ENCODE data around the gene INTS2.

DNA sequence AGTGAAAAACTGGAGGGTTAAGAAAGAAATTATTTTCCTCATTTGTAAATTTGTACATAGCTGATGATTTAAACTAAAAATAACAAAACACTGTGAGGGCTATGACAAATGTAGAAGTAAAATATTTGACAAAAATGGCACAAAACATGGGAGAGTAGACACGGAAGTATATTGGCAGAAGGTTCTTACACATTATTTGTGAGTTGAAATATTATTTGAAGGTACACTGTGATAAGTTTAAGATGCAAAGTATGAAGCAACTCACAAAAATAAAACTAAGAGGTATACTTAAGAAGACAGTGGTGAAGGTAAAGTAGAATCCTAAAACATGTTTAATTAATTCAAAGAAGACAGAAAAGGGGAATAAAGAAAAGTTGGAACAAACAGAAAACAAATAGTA, 99.1 kb downstream of the INTS2 start:
- TF ChIP-seq POLR2A (IDR thresholded peaks at IDR 0.05), result no peak
- TF ChIP-seq, protein P1, sequence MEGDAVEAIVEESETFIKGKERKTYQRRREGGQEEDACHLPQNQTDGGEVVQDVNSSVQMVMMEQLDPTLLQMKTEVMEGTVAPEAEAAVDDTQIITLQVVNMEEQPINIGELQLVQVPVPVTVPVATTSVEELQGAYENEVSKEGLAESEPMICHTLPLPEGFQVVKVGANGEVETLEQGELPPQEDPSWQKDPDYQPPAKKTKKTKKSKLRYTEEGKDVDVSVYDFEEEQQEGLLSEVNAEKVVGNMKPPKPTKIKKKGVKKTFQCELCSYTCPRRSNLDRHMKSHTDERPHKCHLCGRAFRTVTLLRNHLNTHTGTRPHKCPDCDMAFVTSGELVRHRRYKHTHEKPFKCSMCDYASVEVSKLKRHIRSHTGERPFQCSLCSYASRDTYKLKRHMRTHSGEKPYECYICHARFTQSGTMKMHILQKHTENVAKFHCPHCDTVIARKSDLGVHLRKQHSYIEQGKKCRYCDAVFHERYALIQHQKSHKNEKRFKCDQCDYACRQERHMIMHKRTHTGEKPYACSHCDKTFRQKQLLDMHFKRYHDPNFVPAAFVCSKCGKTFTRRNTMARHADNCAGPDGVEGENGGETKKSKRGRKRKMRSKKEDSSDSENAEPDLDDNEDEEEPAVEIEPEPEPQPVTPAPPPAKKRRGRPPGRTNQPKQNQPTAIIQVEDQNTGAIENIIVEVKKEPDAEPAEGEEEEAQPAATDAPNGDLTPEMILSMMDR (IDR thresholded peaks at IDR 0.05), result no peak

Measured in adrenal gland (tissue), 5 donors.